Measurements from ENCODE around the gene RALGAPA2. TPM values are rescaled to one million over a fixed set of nuclear protein-coding genes. Genes with fewer than 3 reads are reported as not detected.

RALGAPA2 gene
- total RNA-seq, 1 experiment from 2014 or later = 13.4 TPM

GRCh38 chr20:20406306-20406705 lies 306.1 kb downstream of the RALGAPA2 start:
- H3K4me3 ChIP-seq (ENCODE audit: low read depth in 2 of 2, low read length in 2 of 2) = no peak overlapping the region
- no peaks in the 10 kb centered on the region for H3K4me1 ChIP-seq (ENCODE audit: control insufficient read depth, insufficient read depth, low read length)
- intact Hi-C loops (cut with micrococcal nuclease; ENCODE audit: unreplicated experiment) (loop anchor here (5.0 kb wide), 1 partner anchor 324 kb away; no protein-coding TSS in a partner anchor), in situ Hi-C loops (cut with HindIII; ENCODE audit: low pct_unique_long_range_greater_than_20kb, low sequenced_read_pairs) (no loop called here)
- H3K27ac ChIP-seq (ENCODE audit: low read length) = no peak overlapping the region
- ATAC-seq (no peak), DNase-seq (ENCODE audit: low read depth, low spot score) (no peak)
- H3K27me3 ChIP-seq (ENCODE audit: control insufficient read depth, insufficient read depth, low read length) = no peaks in the 10 kb centered on the region
- BruUV-seq (replicated peaks) = no TSS peak
- CTCF ChIA-PET = no interaction called here
- no peaks in the 10 kb centered on the region for H3K9me3 ChIP-seq (ENCODE audit: control insufficient read depth, insufficient read depth, low read depth, low read length)
- no peak for TF ChIP-seq REST (IDR thresholded peaks at IDR 0.05; ENCODE audit: insufficient read depth in 1 of 2, low read depth in 2 of 2, low read length in 1 of 2)
- TF ChIP-seq TCF7L2 (IDR thresholded peaks at IDR 0.05; ENCODE audit: low read depth, low read length) = no peak
- no peak for TF ChIP-seq SIN3A (IDR thresholded peaks at IDR 0.05; ENCODE audit: borderline replicate concordance, insufficient read depth, low read depth, low read length)
- no peak for TF ChIP-seq POLR2AphosphoS5 (IDR thresholded peaks at IDR 0.05; ENCODE audit: low read depth, low read length)
- TF ChIP-seq CTCF (IDR thresholded peaks at IDR 0.05) = no peak
- no peaks in the 10 kb centered on the region for H3K36me3 ChIP-seq (ENCODE audit: control insufficient read depth, insufficient read depth, low read length)
- POLR2A ChIA-PET = no interaction called here

- intact Hi-C loops (cut with micrococcal nuclease; ENCODE audit: unreplicated experiment) = loop anchor here (5.0 kb wide), 1 partner anchor 323 kb away; no protein-coding TSS in a partner anchor
- Histone ChIP-seq H3K27ac (ENCODE audit: low read length) (no peak overlapping the region), H3K9me3 (ENCODE audit: control insufficient read depth, insufficient read depth, low read depth, low read length) (no peaks in the 10 kb centered on the region), H3K4me3 (ENCODE audit: low read depth in 2 of 2, low read length in 2 of 2) (no peak overlapping the region), H3K4me1 (ENCODE audit: control insufficient read depth, insufficient read depth, low read length) (no peaks in the 10 kb centered on the region), H3K27me3 (ENCODE audit: control insufficient read depth, insufficient read depth, low read length) (no peaks in the 10 kb centered on the region), H3K36me3 (ENCODE audit: control insufficient read depth, insufficient read depth, low read length) (no peaks in the 10 kb centered on the region)
- BruUV-seq (replicated peaks) = no TSS peak
- ATAC-seq (no peak), DNase-seq (ENCODE audit: low read depth, low spot score) (no peak)
- ChIA-PET CTCF (no interaction called here), POLR2A (no interaction called here)
- in situ Hi-C loops (cut with HindIII; ENCODE audit: low pct_unique_long_range_greater_than_20kb, low sequenced_read_pairs) = no loop called here
- TF ChIP-seq POLR2AphosphoS5 (IDR thresholded peaks at IDR 0.05; ENCODE audit: low read depth, low read length) (no peak), SIN3A (IDR thresholded peaks at IDR 0.05; ENCODE audit: borderline replicate concordance, insufficient read depth, low read depth, low read length) (no peak), CTCF (IDR thresholded peaks at IDR 0.05) (no peak), REST (IDR thresholded peaks at IDR 0.05; ENCODE audit: insufficient read depth in 1 of 2, low read depth in 2 of 2, low read length in 1 of 2) (no peak), TCF7L2 (IDR thresholded peaks at IDR 0.05; ENCODE audit: low read depth, low read length) (no peak)
These were observed 306.8 kb downstream of the RALGAPA2 start for GRCh38 chr20:20405623-20406022.

Measured in Panc1 (cell line).